ENCODE measurements around the gene TAF8.

The TAF8 gene

DNA sequence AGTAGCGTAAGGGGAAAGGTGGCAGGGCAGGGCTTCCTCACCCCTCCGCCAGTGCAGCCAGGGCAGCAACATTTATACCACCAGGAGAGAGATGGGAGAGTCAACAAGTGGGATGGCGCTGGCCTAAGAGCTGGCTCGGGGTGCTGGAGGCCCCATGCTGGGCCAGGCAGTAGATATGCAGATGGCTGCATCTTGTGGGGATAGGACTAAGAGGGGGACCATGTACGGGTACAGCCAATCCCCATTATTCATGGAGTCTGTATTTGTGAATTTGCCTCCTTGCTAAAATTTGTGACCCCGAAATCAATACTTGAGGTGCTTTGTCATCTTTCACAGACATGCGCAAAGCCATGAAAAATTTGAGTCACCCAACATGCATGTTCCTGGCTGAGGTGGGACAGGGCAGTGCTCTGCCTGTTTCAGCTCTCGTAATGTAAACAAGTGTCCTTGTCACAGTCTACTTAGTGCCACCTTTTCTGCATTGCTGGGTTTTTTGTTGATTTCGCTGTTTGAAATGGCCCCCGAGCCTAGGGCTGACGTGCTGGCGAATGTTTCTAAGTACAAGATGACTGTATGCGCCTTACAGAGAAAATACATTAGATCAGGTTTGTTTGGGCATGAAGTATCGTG, 27.5 kb upstream of the TAF8 start:
- in situ Hi-C loops (cut with HindIII; ENCODE audit: low sequenced_read_pairs), result no loop called here
- no peak for DNase-seq (ENCODE audit: low read depth, low spot score)
- no peak for TF ChIP-seq CTCF (IDR thresholded peaks at IDR 0.05; ENCODE audit: low read depth, low read length)
- H3K4me3 ChIP-seq (ENCODE audit: low read depth, low read length), result no peak overlapping the region

GRCh38 chr6:42025066-42025844, 25.1 kb upstream of the TAF8 start:
- no peak for DNase-seq (ENCODE audit: low read depth, low spot score)
- in situ Hi-C loops (cut with HindIII; ENCODE audit: low sequenced_read_pairs), result no loop called here
- TF ChIP-seq CTCF (IDR thresholded peaks at IDR 0.05; ENCODE audit: low read depth, low read length), result no peak
- H3K4me3 ChIP-seq (ENCODE audit: low read depth, low read length), result no peak overlapping the region

DNA sequence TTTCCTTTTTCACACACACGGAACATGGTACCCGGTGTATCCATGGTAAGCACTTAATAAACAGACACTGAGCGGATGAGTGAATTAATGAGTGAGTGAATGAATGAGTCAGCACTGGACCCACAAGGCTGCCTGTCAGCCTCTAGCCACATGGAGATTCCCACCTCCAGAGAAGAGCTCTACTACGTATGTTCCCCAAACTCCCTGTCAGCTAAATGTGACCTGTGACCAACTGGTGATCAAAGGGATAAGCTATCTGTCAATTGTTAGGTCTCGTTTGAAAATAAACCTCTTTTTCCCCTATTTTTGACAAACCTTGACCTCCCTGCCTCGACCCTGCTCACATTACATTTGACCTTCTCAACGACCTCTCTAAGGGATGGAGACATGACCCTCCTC, 24.5 kb upstream of the TAF8 start:
- DNase-seq (ENCODE audit: low read depth, low spot score), result no peak
- in situ Hi-C loops (cut with HindIII; ENCODE audit: low sequenced_read_pairs), result no loop called here
- no peak for TF ChIP-seq CTCF (IDR thresholded peaks at IDR 0.05; ENCODE audit: low read depth, low read length)
- H3K4me3 ChIP-seq (ENCODE audit: low read depth, low read length), result no peak overlapping the region

DNA sequence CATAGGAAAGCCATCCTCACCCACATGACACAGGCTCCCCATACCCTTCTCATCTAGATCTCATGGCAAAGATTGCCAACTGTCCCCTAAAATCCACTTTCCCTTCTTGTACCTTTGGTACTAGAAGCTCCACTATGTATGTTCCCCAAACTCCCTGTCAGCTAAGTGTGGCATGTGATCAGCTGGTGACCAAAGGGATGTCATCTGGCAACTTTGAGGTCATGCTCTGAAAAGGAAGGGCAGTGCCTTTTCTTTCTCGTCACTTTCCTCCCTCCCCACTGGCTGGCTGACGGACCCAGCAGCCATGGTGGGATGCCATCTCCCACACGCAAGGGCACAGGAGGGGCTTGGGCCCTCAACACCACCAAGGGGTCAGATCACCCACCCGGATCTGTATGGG, 23.8 kb upstream of the TAF8 start:
- TF ChIP-seq CTCF (IDR thresholded peaks at IDR 0.05; ENCODE audit: low read depth, low read length), result no peak
- DNase-seq (ENCODE audit: low read depth, low spot score), result no peak
- no peak overlapping the region for H3K4me3 ChIP-seq (ENCODE audit: low read depth, low read length)
- in situ Hi-C loops (cut with HindIII; ENCODE audit: low sequenced_read_pairs), result no loop called here

GRCh38 chr6:42028234-42029061, 21.9 kb upstream of the TAF8 start:
- DNase-seq (ENCODE audit: low read depth, low spot score), result peak; percentile 79
- H3K4me3 ChIP-seq (ENCODE audit: low read depth, low read length), result no peak overlapping the region
- in situ Hi-C loops (cut with HindIII; ENCODE audit: low sequenced_read_pairs), result no loop called here
- no peak for TF ChIP-seq CTCF (IDR thresholded peaks at IDR 0.05; ENCODE audit: low read depth, low read length)

- no peak for DNase-seq (ENCODE audit: low read depth, low spot score)
- H3K4me3 ChIP-seq (ENCODE audit: low read depth, low read length), result no peak overlapping the region
- TF ChIP-seq CTCF (IDR thresholded peaks at IDR 0.05; ENCODE audit: low read depth, low read length), result no peak
- in situ Hi-C loops (cut with HindIII; ENCODE audit: low sequenced_read_pairs), result no loop called here
These were observed 21.1 kb upstream of the TAF8 start for GRCh38 chr6:42029062-42029685.
